NCI-H2107 treated with DMSO at 0.1 percent for 48 hours (cell line): Measurements from ENCODE around the gene KATNB1.

ENCODE experiments used
- DNase-seq: peaks from one replicate; lab custom pipeline; 2025; ENCODE audit not compliant: unreplicated experiment; lab: John Stamatoyannopoulos, UW

Gene KATNB1

DNA sequence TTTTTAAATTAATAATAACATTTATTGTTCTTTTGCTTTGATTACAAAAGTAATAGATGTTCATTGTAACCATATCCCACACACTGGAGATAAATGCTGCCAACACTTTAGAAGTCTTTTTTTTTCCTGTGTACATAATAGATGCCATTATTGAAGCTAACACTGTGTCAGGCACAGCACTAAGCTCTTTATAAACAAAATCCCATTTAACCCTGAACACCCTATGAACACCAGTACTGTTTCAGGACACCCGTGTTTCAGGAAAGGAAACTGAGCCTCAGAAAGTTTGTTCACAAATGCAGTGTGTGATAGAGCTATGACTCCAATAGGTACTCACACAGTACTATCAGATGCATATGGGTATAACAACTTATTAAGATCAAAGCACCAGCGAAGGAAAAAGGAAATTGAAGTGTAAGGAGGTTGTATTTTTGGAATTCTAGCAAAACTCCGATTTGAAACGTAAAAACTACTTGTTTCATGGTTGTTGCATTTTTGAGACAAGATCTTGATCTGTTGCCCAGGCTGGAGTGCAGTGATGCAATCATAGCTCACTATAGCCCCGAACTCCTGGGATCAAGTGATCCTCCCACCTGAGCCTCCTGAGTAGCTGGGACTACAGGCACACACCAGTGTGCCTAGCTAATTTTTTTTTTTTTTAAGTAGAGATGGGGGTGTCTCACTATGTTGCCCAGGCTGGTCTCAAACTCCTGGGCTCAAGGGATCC, 68.7 kb downstream of the KATNB1 start:
- no peak for DNase-seq

- DNase-seq: no peak
These were observed 69.6 kb downstream of the KATNB1 start for GRCh38 chr16:57805176-57805575.
